HL-60 (cell line): ENCODE measurements around the gene CREB3L4.

Experiments
- DNase-seq, 2 experiments: peaks; one replicate each; pipeline ENCODE4 v3.0.0-alpha.2; 2010 to 2020; ENCODE audit warnings: low read depth in 1 of 2, low spot score in 1 of 2
- H3K27ac ChIP-seq: fragments of 250-450 bp; sonication (Bioruptor Pico); replicated peaks from 2 replicates; pipeline ENCODE4 v1.5.1; 2020; ENCODE audit warnings: mild to moderate bottlenecking, moderate library complexity
- H3K27me3 ChIP-seq: fragments of 250-450 bp; sonication (Bioruptor Pico); 2 replicates; pipeline ENCODE4 v1.5.1; 2021; ENCODE audit warnings: mild to moderate bottlenecking, moderate library complexity; ENCODE audit not compliant: insufficient read depth, poor library complexity, severe bottlenecking
- H3K4me3 ChIP-seq: replicated peaks from 2 replicates; pipeline ENCODE4 v1.5.1; 2011; ENCODE audit warnings: mild to moderate bottlenecking, control low read depth, low read length; ENCODE audit not compliant: insufficient read depth
- CTCF ChIP-seq: IDR thresholded peaks from one replicate; pipeline ENCODE4 v1.5.1; 2011; ENCODE audit warnings: low read length, control low read depth, inconsistent platforms; ENCODE audit not compliant: insufficient read depth
- GABPA ChIP-seq: IDR thresholded peaks from 2 replicates; pipeline ENCODE4 v1.6.1; 2012; ENCODE audit warnings: low read depth
- POLR2AphosphoS5 ChIP-seq: IDR thresholded peaks from 2 replicates; pipeline ENCODE4 v1.6.1; 2012; ENCODE audit warnings: low read depth
- SPI1 ChIP-seq: IDR thresholded peaks from 2 replicates; pipeline ENCODE4 v1.6.1; 2012; ENCODE audit warnings: low read depth, mild to moderate bottlenecking, borderline replicate concordance
- TF ChIP-seq, protein P1 (sequence below): IDR thresholded peaks from 2 replicates; pipeline ENCODE4 v1.6.1; 2012; ENCODE audit warnings: low read depth; ENCODE audit not compliant: insufficient replicate concordance

CREB3L4 gene

GRCh38 chr1:153937331-153937730 lies 30.4 kb upstream of the CREB3L4 start:
- no peak for TF ChIP-seq POLR2AphosphoS5
- TF ChIP-seq, protein P1, sequence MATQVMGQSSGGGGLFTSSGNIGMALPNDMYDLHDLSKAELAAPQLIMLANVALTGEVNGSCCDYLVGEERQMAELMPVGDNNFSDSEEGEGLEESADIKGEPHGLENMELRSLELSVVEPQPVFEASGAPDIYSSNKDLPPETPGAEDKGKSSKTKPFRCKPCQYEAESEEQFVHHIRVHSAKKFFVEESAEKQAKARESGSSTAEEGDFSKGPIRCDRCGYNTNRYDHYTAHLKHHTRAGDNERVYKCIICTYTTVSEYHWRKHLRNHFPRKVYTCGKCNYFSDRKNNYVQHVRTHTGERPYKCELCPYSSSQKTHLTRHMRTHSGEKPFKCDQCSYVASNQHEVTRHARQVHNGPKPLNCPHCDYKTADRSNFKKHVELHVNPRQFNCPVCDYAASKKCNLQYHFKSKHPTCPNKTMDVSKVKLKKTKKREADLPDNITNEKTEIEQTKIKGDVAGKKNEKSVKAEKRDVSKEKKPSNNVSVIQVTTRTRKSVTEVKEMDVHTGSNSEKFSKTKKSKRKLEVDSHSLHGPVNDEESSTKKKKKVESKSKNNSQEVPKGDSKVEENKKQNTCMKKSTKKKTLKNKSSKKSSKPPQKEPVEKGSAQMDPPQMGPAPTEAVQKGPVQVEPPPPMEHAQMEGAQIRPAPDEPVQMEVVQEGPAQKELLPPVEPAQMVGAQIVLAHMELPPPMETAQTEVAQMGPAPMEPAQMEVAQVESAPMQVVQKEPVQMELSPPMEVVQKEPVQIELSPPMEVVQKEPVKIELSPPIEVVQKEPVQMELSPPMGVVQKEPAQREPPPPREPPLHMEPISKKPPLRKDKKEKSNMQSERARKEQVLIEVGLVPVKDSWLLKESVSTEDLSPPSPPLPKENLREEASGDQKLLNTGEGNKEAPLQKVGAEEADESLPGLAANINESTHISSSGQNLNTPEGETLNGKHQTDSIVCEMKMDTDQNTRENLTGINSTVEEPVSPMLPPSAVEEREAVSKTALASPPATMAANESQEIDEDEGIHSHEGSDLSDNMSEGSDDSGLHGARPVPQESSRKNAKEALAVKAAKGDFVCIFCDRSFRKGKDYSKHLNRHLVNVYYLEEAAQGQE = no peak
- no peak for TF ChIP-seq SPI1
- TF ChIP-seq CTCF = no peak
- no peak for TF ChIP-seq GABPA
- Histone ChIP-seq H3K4me3 (no peak overlapping the region), H3K27me3 (no peaks in the 10 kb centered on the region), H3K27ac (no peak overlapping the region)
- DNase-seq = no peak

GRCh38 chr1:153938996-153939395 lies 28.7 kb upstream of the CREB3L4 start:
- no peak overlapping the region for H3K4me3 ChIP-seq
- TF ChIP-seq, protein P1 = no peak
- TF ChIP-seq CTCF (no peak), POLR2AphosphoS5 (no peak), GABPA (no peak), SPI1 (no peak)
- H3K27me3 ChIP-seq = no peaks in the 10 kb centered on the region
- no peak overlapping the region for H3K27ac ChIP-seq
- no peak for DNase-seq

- H3K27me3 ChIP-seq = no peaks in the 10 kb centered on the region
- TF ChIP-seq POLR2AphosphoS5 (no peak), CTCF (no peak), GABPA (no peak), SPI1 (no peak)
- TF ChIP-seq, protein P1 = no peak
- no peak for DNase-seq
- no peak overlapping the region for H3K27ac ChIP-seq
- H3K4me3 ChIP-seq = no peak overlapping the region
Observed at GRCh38 chr1:153939476-153939875, 28.2 kb upstream of the CREB3L4 start.
